GM12891 (cell line): ENCODE results near the gene LRCH3.

ENCODE experiments used
- DNase-seq: peaks from one replicate; pipeline ENCODE4 v3.0.0; 2011; ENCODE audit warnings: low spot score; ENCODE audit not compliant: insufficient read length
- FAIRE-seq: peaks from 2 replicates; lab custom pipeline; 2011; peaks lifted over from hg19 to GRCh38; lab: Jason Lieb, UNC
- PAX5 ChIP-seq: IDR thresholded peaks from 2 replicates; pipeline ENCODE4 v1.6.1; 2011; ENCODE audit warnings: low read length, moderate library complexity, mild to moderate bottlenecking; ENCODE audit not compliant: insufficient read depth, severe bottlenecking
- POLR2A ChIP-seq: IDR thresholded peaks from 2 replicates; pipeline ENCODE4 v1.6.1; 2011; ENCODE audit warnings: low read depth, low read length, control low read depth
- POLR2AphosphoS5 ChIP-seq: IDR thresholded peaks from 2 replicates; pipeline ENCODE4 v1.6.1; 2011; ENCODE audit warnings: low read depth, low read length, control low read depth
- POU2F2 ChIP-seq: IDR thresholded peaks from 2 replicates; pipeline ENCODE4 v1.6.1; 2011; ENCODE audit warnings: low read depth, mild to moderate bottlenecking, control low read depth, low read length, moderate library complexity
- SPI1 ChIP-seq: IDR thresholded peaks from 2 replicates; pipeline ENCODE4 v1.6.1; 2011; ENCODE audit warnings: low read depth, low read length, control low read depth
- TAF1 ChIP-seq: IDR thresholded peaks from 2 replicates; pipeline ENCODE4 v1.6.1; 2011; ENCODE audit warnings: low read depth, low read length, control low read depth

LRCH3 gene

GRCh38 chr3:197856199-197856816 lies 65.3 kb downstream of the LRCH3 start:
- FAIRE-seq (no peak), DNase-seq (no peak)
- TF ChIP-seq POLR2AphosphoS5 (no peak), PAX5 (no peak), SPI1 (no peak), TAF1 (no peak), POLR2A (no peak), POU2F2 (no peak)

GRCh38 chr3:197858133-197858532 lies 67.1 kb downstream of the LRCH3 start:
- TF ChIP-seq SPI1 (peak; percentile 46; the same call in 1 of the 2 replicates), TAF1 (no peak)
- DNase-seq (no peak), FAIRE-seq (no peak)

- DNase-seq (no peak), FAIRE-seq (peak; percentile 65)
These were observed 67.5 kb downstream of the LRCH3 start for GRCh38 chr3:197858598-197858997.

GRCh38 chr3:197866035-197866434 lies 75.0 kb downstream of the LRCH3 start:
- DNase-seq, result no peak
- FAIRE-seq, result no peak
- TF ChIP-seq POLR2AphosphoS5 (no peak), POLR2A (no peak), POU2F2 (no peak), TAF1 (no peak), PAX5 (no peak)

More at GRCh38 chr3:197858598-197858997, 67.5 kb downstream of the LRCH3 start:
- TF ChIP-seq POU2F2 (no peak), POLR2AphosphoS5 (no peak), SPI1 (no peak), POLR2A (no peak), TAF1 (no peak), PAX5 (no peak)

GRCh38 chr3:197873329-197873728 lies 82.3 kb downstream of the LRCH3 start:
- no peak for DNase-seq
- no peak for TF ChIP-seq POLR2A
- TF ChIP-seq POU2F2, result no peak
- TF ChIP-seq PAX5, result no peak
- no peak for TF ChIP-seq TAF1
- TF ChIP-seq POLR2AphosphoS5, result no peak
- no peak for TF ChIP-seq SPI1
- no peak for FAIRE-seq

- TF ChIP-seq POLR2AphosphoS5, result no peak
- TF ChIP-seq SPI1, result no peak
- no peak for DNase-seq
- no peak for FAIRE-seq
These were observed 83.0 kb downstream of the LRCH3 start for GRCh38 chr3:197874064-197874463.

- TF ChIP-seq POU2F2, result no peak
- TF ChIP-seq TAF1, result no peak
- no peak for TF ChIP-seq SPI1
- no peak for TF ChIP-seq POLR2A
- no peak for TF ChIP-seq PAX5
- no peak for TF ChIP-seq POLR2AphosphoS5
- no peak for FAIRE-seq
These were observed 83.6 kb downstream of the LRCH3 start for GRCh38 chr3:197874653-197875052.

GRCh38 chr3:197877902-197878301 lies 86.8 kb downstream of the LRCH3 start:
- DNase-seq, result no peak
- TF ChIP-seq TAF1, result no peak
- TF ChIP-seq PAX5, result no peak
- no peak for TF ChIP-seq POLR2AphosphoS5
- no peak for TF ChIP-seq SPI1
- no peak for FAIRE-seq

More at GRCh38 chr3:197874653-197875052, 83.6 kb downstream of the LRCH3 start:
- no peak for DNase-seq

GRCh38 chr3:197878427-197878826 lies 87.4 kb downstream of the LRCH3 start:
- FAIRE-seq (peak; percentile 41), DNase-seq (no peak)
- TF ChIP-seq POU2F2 (0 out of 2 replicates have a peak, but pooled peaks have one; percentile 26), POLR2A (no peak), SPI1 (peak; percentile 73)

GRCh38 chr3:197880491-197881269 lies 89.6 kb downstream of the LRCH3 start:
- FAIRE-seq, result no peak
- TF ChIP-seq PAX5 (no peak), POLR2AphosphoS5 (no peak), POU2F2 (no peak), POLR2A (no peak), TAF1 (no peak)
- no peak for DNase-seq
